A204.1 (cell line): Measurements from ENCODE around the gene TCTN3.
"Not testable (repeated sequence)": the region's sequence is repeated elsewhere in the genome, so short reads cannot be mapped to it uniquely, and the experiment has no call there.

ENCODE experiments used
- FAIRE-seq: peaks from 2 replicates; lab custom pipeline; 2012; peaks lifted over from hg19 to GRCh38; lab: Jason Lieb, UNC

TCTN3 gene

GRCh38 chr10:95688648-95689047 is 5.1 kb downstream of the TCTN3 start:
- no peak for FAIRE-seq

DNA sequence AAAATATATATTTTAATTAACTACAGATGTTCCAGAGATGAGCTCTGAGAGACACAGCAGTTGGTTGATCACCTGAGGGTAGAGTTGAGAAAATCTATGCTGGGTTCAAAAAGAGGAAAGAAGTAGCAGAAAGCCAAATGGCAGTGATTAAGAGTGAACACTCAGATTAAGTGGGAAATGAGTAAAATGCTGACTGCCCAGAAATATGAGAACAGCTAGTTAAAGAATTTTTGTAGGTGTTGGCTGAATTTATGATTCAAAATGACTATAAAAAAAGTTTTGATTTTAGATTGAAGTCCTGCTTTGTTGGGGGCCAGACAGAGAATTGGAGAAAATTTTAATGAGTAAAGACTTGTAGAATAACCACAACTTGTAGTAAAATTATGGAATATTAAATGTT is 9.8 kb downstream of the TCTN3 start:
- FAIRE-seq = no peak

- no peak for FAIRE-seq
These were observed 18.2 kb downstream of the TCTN3 start for GRCh38 chr10:95675403-95676116.

DNA sequence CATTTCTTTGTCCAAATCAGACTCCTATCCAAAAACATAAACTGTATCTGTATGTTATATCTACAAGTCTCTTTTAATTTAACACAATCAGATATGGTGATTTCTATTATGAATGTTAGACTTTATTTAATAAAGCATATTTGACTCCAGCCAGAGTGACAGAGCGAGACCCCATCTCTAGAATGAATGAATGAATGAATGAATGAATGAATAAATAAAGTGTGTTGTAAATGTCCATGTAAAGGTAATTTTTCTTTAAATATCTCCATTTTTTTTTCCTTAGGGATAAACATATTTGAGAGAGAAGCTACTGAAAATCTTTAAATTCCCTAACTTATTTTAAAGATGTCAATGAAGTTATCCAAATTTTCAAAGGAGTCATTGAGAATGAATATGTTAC is 19.1 kb downstream of the TCTN3 start:
- FAIRE-seq = no peak

DNA sequence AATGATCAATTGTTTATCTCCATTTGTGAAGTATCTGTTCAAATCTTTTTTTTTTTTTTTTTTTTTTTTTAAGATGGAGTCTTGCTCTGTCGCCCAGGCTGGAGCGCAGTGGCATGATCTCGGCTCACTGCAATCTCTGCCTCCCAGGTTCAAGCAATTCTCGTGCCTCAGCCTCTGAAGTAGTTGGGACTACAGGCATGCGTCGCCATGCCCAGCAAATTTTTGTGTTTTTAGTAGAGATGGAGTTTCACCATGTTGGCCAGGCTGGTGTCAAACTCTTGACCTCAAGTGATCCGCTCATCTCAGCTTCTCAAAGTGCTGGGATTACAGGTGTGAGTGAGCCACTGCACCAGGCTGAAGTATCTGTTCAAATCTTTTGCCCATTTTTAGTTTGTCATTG is 21.1 kb downstream of the TCTN3 start:
- FAIRE-seq = not testable (repeated sequence)

- FAIRE-seq = no peak
These were observed 29.2 kb downstream of the TCTN3 start for GRCh38 chr10:95664543-95664942.

DNA sequence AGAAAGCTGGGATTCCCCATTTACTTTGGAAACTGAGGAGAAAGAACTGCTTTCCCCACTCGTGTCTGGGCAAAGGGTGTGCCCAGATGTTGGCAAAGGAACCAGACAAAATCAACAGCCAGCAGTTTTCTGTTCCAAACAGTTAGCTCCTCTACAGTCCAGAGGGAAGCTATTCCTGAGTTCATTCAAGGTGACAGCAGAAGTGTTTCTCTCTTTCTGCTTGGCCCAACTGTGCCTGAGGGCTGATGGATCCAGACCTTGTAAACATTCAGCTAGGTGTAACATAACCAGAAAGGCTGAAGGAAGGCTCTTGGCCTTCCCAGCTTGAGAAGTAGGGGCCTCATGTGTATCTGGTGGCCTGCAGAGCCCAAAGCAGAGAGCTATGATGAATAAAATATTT is 30.2 kb downstream of the TCTN3 start:
- no peak for FAIRE-seq

GRCh38 chr10:95661818-95662217 is 31.9 kb downstream of the TCTN3 start:
- FAIRE-seq = no peak

GRCh38 chr10:95660283-95660682 is 33.4 kb downstream of the TCTN3 start:
- no peak for FAIRE-seq

- FAIRE-seq = no peak
These were observed 36.5 kb downstream of the TCTN3 start for GRCh38 chr10:95657250-95657649.

GRCh38 chr10:95656291-95657164 is 37.2 kb downstream of the TCTN3 start, which contains the start of gene ALDH18A1:
Gene ALDH18A1, minus strand, starts transcription at chr10:95656711. Its CDS starts 3,334 bp downstream, at chr10:95653377.
- peak; percentile 91 for FAIRE-seq

DNA sequence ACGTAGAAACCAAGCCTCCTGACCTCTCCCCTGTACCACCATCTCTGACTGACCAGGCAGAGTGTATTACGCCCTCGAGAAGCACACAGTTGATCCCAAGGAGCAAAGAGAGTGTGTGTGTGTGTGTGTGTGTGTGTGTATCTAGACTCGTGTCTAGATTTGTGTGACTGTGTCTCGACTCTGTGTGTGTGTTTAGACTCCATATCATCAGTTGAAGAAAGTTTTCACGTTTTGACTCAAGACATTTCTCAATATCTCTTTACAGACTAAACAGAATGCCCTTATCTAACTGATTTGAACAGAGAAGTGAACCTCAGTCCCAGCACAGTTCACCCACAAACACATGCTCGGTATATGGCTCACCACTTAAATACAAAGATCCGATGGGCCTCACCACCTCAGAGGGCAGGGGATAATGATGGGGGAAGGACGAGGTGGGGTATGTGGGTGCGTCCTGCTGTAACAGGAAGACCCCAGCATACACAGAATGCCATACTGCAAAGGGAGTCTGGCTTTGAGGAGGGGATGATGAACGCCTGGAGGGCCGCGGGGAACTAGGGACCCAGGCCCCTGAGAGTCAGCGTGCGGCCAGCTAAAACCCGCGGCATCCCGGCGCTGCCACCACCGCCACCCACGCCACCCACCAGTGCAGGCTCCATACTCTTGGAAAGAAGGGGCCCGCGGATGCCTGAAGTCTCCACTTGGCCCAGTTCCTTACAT is 38.0 kb downstream of the TCTN3 start:
- no peak for FAIRE-seq

- no peak for FAIRE-seq
These were observed 39.8 kb downstream of the TCTN3 start for GRCh38 chr10:95653895-95654294.

GRCh38 chr10:95651346-95652060 is 42.2 kb downstream of the TCTN3 start:
- no peak for FAIRE-seq

- FAIRE-seq = no peak
These were observed 43.5 kb downstream of the TCTN3 start for GRCh38 chr10:95650232-95650631.

DNA sequence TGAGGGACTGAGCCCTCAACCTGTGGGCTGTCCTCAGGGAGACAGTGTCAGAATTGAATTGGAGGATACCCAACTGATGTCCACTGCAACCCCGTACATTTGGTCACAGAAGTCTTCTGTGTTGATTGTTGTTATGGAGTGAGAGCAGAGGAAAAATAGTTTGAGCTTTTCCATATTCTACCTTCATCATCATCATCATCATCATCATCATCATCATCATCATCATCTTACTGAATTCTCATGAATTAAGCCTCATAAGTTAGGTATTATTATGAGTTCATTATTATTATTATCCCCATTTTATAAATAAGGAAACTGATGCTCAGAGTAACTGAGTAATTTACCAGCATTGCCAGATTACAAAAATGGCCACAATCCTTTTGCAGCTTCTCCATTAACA is 45.6 kb downstream of the TCTN3 start:
- FAIRE-seq = no peak

- no peak for FAIRE-seq
These were observed 47.6 kb downstream of the TCTN3 start for GRCh38 chr10:95646160-95646559.

DNA sequence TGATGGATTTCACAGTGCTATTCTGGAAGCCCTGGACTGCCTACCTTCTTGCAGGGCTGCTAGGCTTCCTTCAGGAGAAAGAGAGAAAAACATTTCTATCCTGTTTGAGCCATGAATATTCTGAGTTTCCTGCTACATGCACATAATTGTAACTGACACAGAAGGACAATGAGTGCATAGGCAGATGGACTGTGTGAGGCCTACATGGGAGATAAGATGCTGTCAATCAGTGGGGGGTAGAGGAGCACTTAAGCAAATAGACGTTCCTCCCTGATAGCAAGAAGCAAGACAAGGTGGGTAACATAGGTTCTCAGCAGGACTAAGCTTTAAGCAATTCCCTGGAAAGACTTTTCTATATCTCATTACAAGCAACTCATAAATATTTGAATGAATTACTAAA is 48.8 kb downstream of the TCTN3 start:
- FAIRE-seq = no peak

- FAIRE-seq = no peak
These were observed 52.8 kb downstream of the TCTN3 start for GRCh38 chr10:95640891-95641315.

DNA sequence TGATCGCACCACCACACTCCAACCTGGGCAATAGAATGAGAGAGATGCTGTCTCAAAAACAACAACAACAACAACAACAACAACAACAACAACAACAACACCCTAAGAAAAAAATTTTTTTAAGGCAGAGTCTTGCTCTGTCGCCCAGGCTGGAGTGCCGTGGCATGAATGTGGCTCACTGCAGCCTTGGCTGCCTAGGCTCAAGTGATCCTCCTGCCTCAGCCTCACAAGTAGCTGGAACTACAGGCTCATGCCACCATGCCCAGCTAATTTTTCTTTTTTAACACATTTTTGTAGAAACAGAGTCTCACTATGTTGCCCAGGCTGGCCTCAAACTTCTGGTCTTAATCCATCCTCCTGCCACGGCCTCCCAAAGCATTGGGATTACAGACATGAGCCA is 55.8 kb downstream of the TCTN3 start:
- no peak for FAIRE-seq

- no peak for FAIRE-seq
These were observed 56.6 kb downstream of the TCTN3 start for GRCh38 chr10:95637140-95637539.

- no peak for FAIRE-seq
These were observed 58.4 kb downstream of the TCTN3 start for GRCh38 chr10:95635319-95635733.
